Upper lobe of left lung (tissue), 6 donors: ENCODE results near the gene CCDC201. TPM values are rescaled to one million over a fixed set of nuclear protein-coding genes. Genes with fewer than 3 reads are reported as not detected.

ENCODE experiments used
- ATAC-seq, 2 donors: fragments of 200-7000 bp; cut with Tn5 transposase; one replicate each; pipeline ENCODE4 v1.9.1; 2022; ENCODE audit warnings: mild to moderate bottlenecking in 2 of 2, moderate library complexity in 2 of 2; ENCODE audit not compliant: low FRiP score in 2 of 2
- DNase-seq, 2 donors: peaks; one replicate each; pipeline ENCODE4 v3.0.0-alpha.2; 2019 to 2020
- H3K27ac ChIP-seq, 4 donors: fragments of 200-600 bp; sonication (generic); one replicate each; pipeline ENCODE4 v1.5.1; 2016 to 2019
- H3K27me3 ChIP-seq, 4 donors: fragments of 200-600 bp; sonication (generic); one replicate each; pipeline ENCODE4 v1.5.1; 2017 to 2019
- H3K36me3 ChIP-seq, 4 donors: fragments of 200-600 bp; sonication (generic); one replicate each; pipeline ENCODE4 v1.5.1; 2016 to 2019
- H3K4me1 ChIP-seq, 4 donors: fragments of 200-600 bp; sonication (generic); one replicate each; pipeline ENCODE4 v1.5.1; 2018 to 2019
- H3K4me3 ChIP-seq, 4 donors: fragments of 200-600 bp; sonication (generic); one replicate each; pipeline ENCODE4 v1.5.1; 2017 to 2019; ENCODE audit warnings: mild to moderate bottlenecking in 2 of 4, moderate library complexity in 1 of 4
- H3K9me3 ChIP-seq, 4 donors: fragments of 200-600 bp; sonication (generic); one replicate each; pipeline ENCODE4 v1.5.1; 2018 to 2019
- EP300 ChIP-seq, 4 donors: sonication (generic); formaldehyde crosslinking; IDR thresholded peaks; one replicate each; pipeline ENCODE4 v1.5.1; 2017; ENCODE audit warnings: antibody characterized with exemption in 4 of 4, control low read depth in 2 of 4
- POLR2A ChIP-seq, 4 donors: fragments of 450-650 bp; IDR thresholded peaks; one replicate each; pipeline ENCODE4 v1.5.1; 2016 to 2017; ENCODE audit warnings: antibody characterized with exemption in 4 of 4, mild to moderate bottlenecking in 2 of 4
- POLR2AphosphoS5 ChIP-seq, 2 donors: sonication (generic); formaldehyde crosslinking; IDR thresholded peaks; one replicate each; pipeline ENCODE4 v1.5.1; 2017; ENCODE audit warnings: antibody characterized with exemption in 2 of 2
- WGBS, 2 donors: methylation state at CpG; one replicate each; pipeline ENCODE4 v1.1.5; 2017 to 2018; 5-methylcytosine and 5-hydroxymethylcytosine counted together
- total RNA-seq, 6 donors: library from RNA; depleted of rRNA in 4 of 6; stranded (reverse); fragments of >200 nt in 4 of 6; gene quantifications; one replicate each; pipeline versions ENCODE4 v1.1.0 to v1.2.1, GENCODE V29; 2016 to 2021
- TF ChIP-seq, protein P1 (sequence below), 6 experiments: fragments of 450-650 bp in 4 of 6; fragments of 200-600 bp in 2 of 6; sonication (generic) in 2 of 6; IDR thresholded peaks; one replicate each; pipeline ENCODE4 v1.5.1; 2016 to 2019; ENCODE audit warnings: antibody characterized with exemption in 6 of 6
- donor health status: DM: no; HTN: no; CAD: no; lungs with moderate emphysema.
- donor health status: DM: no; HTN: yes; CAD: no; lungs with severe emphysema.

Gene CCDC201
- total RNA-seq, 6 donors from 2014 or later = not detected

DNA sequence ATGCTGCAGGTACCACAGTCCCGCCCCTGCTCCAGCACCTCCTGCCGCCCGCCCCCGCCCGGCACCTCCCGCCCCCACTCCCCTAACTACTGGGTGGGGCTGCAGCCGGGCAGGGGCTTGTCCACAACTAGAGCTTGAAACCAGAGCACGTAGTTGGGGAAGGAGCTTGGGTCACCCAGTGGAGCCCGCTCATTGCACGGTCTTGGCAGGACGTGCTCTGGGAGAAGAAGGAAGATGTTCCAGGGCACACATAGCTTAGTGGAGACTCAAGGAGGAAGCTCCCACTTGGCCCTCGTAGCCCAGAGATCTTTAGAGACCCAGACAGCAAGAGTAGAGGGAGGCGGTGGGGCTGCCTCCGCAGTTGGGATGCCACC, 16.1 kb upstream of the CCDC201 start:
- TF ChIP-seq, protein P1, sequence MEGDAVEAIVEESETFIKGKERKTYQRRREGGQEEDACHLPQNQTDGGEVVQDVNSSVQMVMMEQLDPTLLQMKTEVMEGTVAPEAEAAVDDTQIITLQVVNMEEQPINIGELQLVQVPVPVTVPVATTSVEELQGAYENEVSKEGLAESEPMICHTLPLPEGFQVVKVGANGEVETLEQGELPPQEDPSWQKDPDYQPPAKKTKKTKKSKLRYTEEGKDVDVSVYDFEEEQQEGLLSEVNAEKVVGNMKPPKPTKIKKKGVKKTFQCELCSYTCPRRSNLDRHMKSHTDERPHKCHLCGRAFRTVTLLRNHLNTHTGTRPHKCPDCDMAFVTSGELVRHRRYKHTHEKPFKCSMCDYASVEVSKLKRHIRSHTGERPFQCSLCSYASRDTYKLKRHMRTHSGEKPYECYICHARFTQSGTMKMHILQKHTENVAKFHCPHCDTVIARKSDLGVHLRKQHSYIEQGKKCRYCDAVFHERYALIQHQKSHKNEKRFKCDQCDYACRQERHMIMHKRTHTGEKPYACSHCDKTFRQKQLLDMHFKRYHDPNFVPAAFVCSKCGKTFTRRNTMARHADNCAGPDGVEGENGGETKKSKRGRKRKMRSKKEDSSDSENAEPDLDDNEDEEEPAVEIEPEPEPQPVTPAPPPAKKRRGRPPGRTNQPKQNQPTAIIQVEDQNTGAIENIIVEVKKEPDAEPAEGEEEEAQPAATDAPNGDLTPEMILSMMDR (IDR thresholded peaks at IDR 0.05) = no peak
- TF ChIP-seq POLR2AphosphoS5 (IDR thresholded peaks at IDR 0.05) (no peak), POLR2A (IDR thresholded peaks at IDR 0.05) (no peak), EP300 (IDR thresholded peaks at IDR 0.05) (no peak)
- Histone ChIP-seq H3K36me3 (no peaks in the 10 kb centered on the region), H3K27me3 (peaks cover 0 to 19% (median 7%) of the 10 kb centered on the region in 4 donors), H3K4me1 (peaks cover 0 to 11% (median 9%) of the 10 kb centered on the region in 4 donors), H3K27ac (no peak overlapping the region), H3K9me3 (no peaks in the 10 kb centered on the region), H3K4me3 (peak overlapping the region in 3 of 4 donors; percentile 21 to 30 (median 22))
- ATAC-seq = no peak
- DNase-seq = no peak
- 18 to 23% methylated on average over 8 to 9 of the region's 14 CpGs for WGBS, 2 donors

DNA sequence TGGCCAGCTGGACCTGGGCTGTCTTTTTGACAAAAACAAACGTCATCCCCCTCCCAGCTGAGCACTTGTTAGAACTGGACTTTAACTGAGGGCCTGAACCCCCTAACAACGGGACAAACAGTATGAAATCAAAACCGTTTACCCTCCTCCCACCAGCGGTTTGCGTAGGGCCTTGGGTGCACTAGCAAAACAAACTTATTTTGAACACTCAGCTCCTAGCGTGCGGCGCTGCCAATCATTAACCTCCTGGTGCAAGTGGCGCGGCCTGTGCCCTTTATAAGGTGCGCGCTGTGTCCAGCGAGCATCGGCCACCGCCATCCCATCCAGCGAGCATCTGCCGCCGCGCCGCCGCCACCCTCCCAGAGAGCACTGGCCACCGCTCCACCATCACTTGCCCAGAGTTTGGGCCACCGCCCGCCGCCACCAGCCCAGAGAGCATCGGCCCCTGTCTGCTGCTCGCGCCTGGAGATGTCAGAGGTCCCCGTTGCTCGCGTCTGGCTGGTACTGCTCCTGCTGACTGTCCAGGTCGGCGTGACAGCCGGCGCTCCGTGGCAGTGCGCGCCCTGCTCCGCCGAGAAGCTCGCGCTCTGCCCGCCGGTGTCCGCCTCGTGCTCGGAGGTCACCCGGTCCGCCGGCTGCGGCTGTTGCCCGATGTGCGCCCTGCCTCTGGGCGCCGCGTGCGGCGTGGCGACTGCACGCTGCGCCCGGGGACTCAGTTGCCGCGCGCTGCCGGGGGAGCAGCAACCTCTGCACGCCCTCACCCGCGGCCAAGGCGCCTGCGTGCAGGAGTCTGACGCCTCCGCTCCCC, 15.5 kb upstream of the CCDC201 start, which contains the start of gene IGFBP1:
Gene IGFBP1, plus strand, starts transcription at position 304 of the 808 bp plus-strand sequence. Its CDS starts 165 bp downstream, at position 469.
- no peak within 1 kb of the TSS for H3K27ac ChIP-seq
- H3K27me3 ChIP-seq = peaks cover 0 to 19% (median 7%) of the 10 kb centered on the region in 4 donors
- H3K36me3 ChIP-seq = no peaks in the 10 kb centered on the region
- H3K4me1 ChIP-seq = peaks cover 0 to 11% (median 9%) of the 10 kb centered on the region in 4 donors
- H3K4me3 ChIP-seq = peak within 1 kb of the TSS in 3 of 4 donors; percentile 21 to 30 (median 22)
- WGBS, 2 donors = 7 to 18% methylated on average over 10 to 22 of the region's 73 CpGs
- ATAC-seq (peak in 1 of 2 donors; percentile 32), DNase-seq (peak in 1 of 2 donors; percentile 83)
- TF ChIP-seq POLR2A (IDR thresholded peaks at IDR 0.05) = no peak
- no peak for TF ChIP-seq EP300 (IDR thresholded peaks at IDR 0.05)
- TF ChIP-seq, protein P1 (IDR thresholded peaks at IDR 0.05) = no peak
- no peak for TF ChIP-seq POLR2AphosphoS5 (IDR thresholded peaks at IDR 0.05)
- H3K9me3 ChIP-seq = no peaks in the 10 kb centered on the region

DNA sequence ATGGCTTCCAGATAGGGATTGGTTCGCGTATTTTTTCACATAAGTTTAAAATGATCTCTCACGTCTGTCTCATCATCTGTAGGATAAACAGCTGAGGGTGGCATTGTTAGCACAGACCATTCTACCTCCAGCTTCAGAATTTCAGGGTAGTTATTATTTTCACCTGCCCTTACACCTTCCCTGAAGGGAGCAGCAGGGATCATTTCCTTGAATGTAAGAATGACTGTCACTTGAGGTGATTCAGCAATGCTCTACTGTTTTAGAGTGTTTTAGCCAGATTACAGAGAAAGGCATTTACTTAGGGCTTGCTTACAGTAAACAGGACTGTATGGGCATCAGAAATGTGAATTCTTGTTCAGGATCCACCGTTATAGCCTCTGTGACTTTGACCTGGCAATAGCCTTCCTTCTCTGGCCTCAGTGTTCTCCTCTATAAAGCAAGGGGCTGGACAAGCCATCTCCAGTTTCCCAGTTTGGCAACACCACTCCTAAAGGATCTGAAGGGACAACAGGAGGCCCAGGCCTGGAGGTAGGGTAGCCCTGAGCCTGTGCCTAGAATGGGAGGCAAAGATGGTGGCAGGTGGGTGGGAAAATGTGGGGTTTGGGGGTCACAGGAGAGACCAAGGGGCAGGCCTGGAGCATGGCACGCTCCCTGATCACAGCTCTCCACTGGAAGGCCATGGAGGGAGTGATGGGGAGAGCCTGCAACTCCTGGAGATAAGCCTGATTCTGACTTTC, 14.2 kb upstream of the CCDC201 start:
- Histone ChIP-seq H3K27me3 (peaks cover 0 to 19% (median 7%) of the 10 kb centered on the region in 4 donors), H3K4me3 (no peak overlapping the region), H3K4me1 (peaks cover 0 to 11% (median 9%) of the 10 kb centered on the region in 4 donors), H3K9me3 (no peaks in the 10 kb centered on the region), H3K36me3 (no peaks in the 10 kb centered on the region), H3K27ac (no peak overlapping the region)
- ATAC-seq = no peak
- WGBS, 2 donors = 88 to 92% methylated on average over 5 of the region's 5 CpGs
- DNase-seq = no peak
- TF ChIP-seq POLR2AphosphoS5 (IDR thresholded peaks at IDR 0.05) (no peak), POLR2A (IDR thresholded peaks at IDR 0.05) (no peak), EP300 (IDR thresholded peaks at IDR 0.05) (no peak)

DNA sequence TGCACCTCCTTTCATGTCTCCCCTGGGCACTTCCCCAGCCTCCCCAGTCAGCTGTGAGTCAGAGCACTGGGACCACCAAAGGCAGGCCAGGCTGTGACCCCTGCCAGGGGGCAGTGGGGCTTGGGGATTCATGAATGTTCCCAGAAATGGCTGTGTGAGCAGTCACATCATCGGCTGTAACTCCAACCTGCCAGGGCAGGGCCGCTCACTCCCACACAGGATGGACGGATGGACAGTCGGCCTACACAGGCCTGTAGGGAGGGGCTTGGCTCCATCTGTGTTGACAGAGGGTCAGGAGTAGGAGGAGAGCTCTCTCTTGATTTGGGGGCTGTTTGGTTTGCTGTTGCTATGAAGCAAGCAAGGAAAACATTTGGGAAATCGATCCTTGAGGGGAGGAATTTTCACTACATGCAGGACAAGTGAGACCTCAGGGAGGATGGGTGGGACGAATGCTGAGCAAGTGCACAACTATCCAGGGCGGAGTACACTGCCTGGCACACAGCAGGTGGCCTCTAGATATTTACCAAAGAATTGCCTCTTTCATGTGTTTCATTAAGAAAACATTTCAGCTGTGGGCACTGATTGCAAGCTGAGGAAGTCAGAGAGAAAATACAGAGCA, 12.5 kb upstream of the CCDC201 start:
- no peak for ATAC-seq
- WGBS, 2 donors = 78 to 80% methylated on average over 3 to 7 of the region's 7 CpGs
- peak in 1 of 2 donors; percentile 32 for DNase-seq
- H3K4me1 ChIP-seq = peaks cover 0 to 11% (median 9%) of the 10 kb centered on the region in 4 donors
- TF ChIP-seq POLR2A (IDR thresholded peaks at IDR 0.05) (no peak), POLR2AphosphoS5 (IDR thresholded peaks at IDR 0.05) (no peak), EP300 (IDR thresholded peaks at IDR 0.05) (no peak)
- TF ChIP-seq, protein P1 (IDR thresholded peaks at IDR 0.05) = no peak
- no peak overlapping the region for H3K4me3 ChIP-seq
- no peaks in the 10 kb centered on the region for H3K9me3 ChIP-seq
- H3K27ac ChIP-seq = no peak overlapping the region
- peaks cover 0 to 19% (median 7%) of the 10 kb centered on the region in 4 donors for H3K27me3 ChIP-seq
- H3K36me3 ChIP-seq = no peaks in the 10 kb centered on the region
